Brain microvascular endothelial cell (primary cell): ENCODE results near the gene MERTK.
A peak's percentile ranks its signal among the peaks of the same experiment; 100 is the strongest.

Source experiments
- DNase-seq: peaks from one replicate; pipeline ENCODE4 v3.0.0-alpha.2; 2020
- H3K27ac ChIP-seq: fragments of 250-450 bp; sonication (Bioruptor Pico); 2 replicates; pipeline ENCODE4 v1.5.1; 2020; ENCODE audit warnings: mild to moderate bottlenecking, moderate library complexity
- H3K27me3 ChIP-seq: fragments of 250-450 bp; sonication (Bioruptor Pico); replicated peaks from 2 replicates; pipeline ENCODE4 v1.5.1; 2020; ENCODE audit warnings: mild to moderate bottlenecking
- H3K36me3 ChIP-seq: fragments of 250-450 bp; sonication (Bioruptor Pico); replicated peaks from 2 replicates; pipeline ENCODE4 v1.5.1; 2020; ENCODE audit warnings: mild to moderate bottlenecking
- H3K4me3 ChIP-seq: 2 replicates; pipeline ENCODE4 v1.5.1; 2011; ENCODE audit warnings: low read depth, mild to moderate bottlenecking, control low read depth, low read length, moderate library complexity
- in situ Hi-C: cut with HindIII; loops from 2 replicates; pipeline ENCODE4 v1.10.0; 2017; ENCODE audit warnings: low sequenced_read_pairs, low pct_ligation_motif_present
- TF ChIP-seq, protein P1 (sequence below): IDR thresholded peaks from 2 replicates; pipeline ENCODE4 v1.5.1; 2011; ENCODE audit warnings: low read depth, mild to moderate bottlenecking, moderate library complexity, low read length, control low read depth, inconsistent platforms; ENCODE audit errors: missing control alignments

MERTK gene

DNA sequence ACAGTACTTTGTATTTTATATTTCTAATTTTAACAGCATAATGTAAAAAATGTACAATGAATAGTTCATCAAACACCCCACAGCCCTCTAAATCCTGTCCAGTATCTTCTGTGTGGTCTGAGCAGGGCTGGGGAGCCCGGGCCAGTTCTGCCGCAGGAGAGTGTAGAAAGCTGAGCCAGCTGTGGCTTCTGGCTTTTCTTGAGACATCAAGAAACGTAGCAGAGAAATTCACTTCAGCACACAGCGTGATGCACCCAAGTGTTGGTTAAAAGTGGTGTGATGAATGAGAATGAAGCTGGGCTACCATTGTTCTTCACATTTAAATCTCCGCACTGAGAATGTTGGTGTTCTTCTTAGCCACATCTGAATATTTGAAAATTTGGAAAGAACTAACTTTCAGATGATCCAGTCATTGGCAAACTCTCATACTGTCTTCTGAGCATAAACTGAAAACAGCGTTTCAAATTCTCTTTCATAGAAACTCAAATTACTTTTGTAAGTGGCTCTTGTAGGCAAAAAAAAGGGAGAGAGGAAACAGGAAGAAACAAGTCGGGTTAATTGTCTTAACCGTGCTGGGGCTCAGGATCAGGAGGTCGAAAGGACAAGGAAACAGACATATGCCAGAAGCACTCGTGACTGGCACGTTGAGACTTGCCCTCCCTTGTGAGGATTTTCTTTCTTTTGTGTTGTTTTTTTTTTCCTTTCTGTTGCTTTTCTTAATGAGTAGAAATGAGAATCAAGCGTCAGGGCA lies 133.2 kb downstream of the MERTK start:
- in situ Hi-C loops, result loop anchor here (25.0 kb wide), 1 partner anchor 144 kb away; the partner anchor contains the start of genes ANAPC1 and MERTK
- H3K27ac ChIP-seq, result no peak overlapping the region
- TF ChIP-seq, protein P1, sequence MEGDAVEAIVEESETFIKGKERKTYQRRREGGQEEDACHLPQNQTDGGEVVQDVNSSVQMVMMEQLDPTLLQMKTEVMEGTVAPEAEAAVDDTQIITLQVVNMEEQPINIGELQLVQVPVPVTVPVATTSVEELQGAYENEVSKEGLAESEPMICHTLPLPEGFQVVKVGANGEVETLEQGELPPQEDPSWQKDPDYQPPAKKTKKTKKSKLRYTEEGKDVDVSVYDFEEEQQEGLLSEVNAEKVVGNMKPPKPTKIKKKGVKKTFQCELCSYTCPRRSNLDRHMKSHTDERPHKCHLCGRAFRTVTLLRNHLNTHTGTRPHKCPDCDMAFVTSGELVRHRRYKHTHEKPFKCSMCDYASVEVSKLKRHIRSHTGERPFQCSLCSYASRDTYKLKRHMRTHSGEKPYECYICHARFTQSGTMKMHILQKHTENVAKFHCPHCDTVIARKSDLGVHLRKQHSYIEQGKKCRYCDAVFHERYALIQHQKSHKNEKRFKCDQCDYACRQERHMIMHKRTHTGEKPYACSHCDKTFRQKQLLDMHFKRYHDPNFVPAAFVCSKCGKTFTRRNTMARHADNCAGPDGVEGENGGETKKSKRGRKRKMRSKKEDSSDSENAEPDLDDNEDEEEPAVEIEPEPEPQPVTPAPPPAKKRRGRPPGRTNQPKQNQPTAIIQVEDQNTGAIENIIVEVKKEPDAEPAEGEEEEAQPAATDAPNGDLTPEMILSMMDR, result no peak

DNA sequence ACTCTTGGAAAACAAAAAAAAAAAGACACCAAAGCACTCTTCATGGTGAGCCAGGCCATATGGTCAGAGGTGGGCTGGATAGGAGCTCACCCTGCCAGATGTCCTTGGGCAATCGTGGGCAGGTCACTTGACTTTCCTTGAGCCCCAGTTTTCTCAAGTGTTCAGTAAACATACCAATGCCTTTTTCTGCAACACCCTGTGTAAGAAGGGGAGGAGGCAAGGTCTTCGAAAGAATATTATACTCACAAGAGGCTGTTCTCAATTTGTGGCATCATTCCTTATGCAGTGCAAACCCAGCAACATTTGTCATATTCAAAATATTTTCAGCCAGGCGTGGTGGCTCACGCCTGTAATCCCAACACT lies 133.8 kb downstream of the MERTK start:
- Histone ChIP-seq H3K27me3 (no peaks in the 10 kb centered on the region), H3K36me3 (no peaks in the 10 kb centered on the region), H3K27ac (no peak overlapping the region), H3K4me3 (no peak overlapping the region)
- DNase-seq, result no peak
- in situ Hi-C loops, result loop anchor here (25.0 kb wide), 1 partner anchor 145 kb away; the partner anchor contains the start of genes ANAPC1 and MERTK
- TF ChIP-seq, protein P1, result no peak

More for the DNA sequence above, 133.2 kb downstream of the MERTK start:
- no peaks in the 10 kb centered on the region for H3K27me3 ChIP-seq
- H3K4me3 ChIP-seq, result no peak overlapping the region
- DNase-seq, result no peak
- no peaks in the 10 kb centered on the region for H3K36me3 ChIP-seq

DNA sequence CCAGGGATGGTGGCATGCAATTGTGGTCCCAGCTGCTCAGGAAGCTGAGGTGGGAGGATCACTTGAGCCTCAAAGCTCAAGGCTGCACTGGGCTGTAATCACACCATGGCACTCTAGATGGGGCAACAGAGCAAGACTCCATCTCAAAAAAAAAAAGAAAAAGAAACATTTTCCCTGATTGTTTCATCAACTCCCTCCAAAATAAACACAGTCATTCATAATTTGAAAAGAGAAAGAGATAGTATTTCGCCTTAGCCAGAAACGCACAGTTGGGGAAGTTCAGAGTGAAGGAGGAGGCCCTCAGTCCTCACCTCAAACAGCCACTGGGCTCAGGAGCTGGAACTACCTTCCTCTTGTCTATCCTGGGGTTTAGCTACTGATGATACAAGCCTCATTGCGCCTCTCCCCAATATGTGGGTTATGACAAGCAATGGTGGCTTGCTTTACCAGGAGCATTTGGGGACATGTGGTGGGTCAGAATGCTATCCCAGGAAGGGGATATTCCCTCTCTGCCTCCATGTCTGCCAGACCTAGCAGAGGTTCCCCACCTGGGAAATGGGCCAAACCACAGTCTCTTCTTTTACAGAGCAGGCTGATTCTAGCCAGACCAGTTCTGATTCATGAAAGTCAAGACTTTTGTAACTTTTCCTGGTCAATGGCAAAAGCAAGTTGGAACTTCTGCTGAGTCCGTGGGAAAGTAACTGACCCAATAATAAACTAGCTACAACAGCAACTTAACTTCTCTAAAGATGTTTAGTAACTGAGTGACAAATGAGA lies 134.5 kb downstream of the MERTK start:
- no peak overlapping the region for H3K27ac ChIP-seq
- TF ChIP-seq, protein P1, result peak; percentile 48

DNA sequence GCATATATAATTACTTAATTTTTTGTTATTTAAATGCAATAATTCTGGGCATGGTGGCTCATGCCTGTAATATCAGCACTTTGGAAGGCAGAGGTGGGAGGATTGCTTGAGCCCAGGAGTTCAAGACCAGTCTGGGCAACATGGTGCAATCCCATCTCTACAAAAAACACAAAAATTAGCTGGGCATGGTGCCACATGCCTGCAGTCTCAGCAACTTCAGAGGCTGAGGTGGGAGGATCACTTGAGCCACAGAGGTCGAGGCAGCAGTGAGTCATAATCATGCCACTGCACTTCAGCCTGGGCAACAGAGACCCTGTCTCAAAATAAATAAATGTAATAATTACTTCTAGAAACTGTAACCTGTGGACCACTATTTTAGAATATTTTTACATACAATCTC lies 135.2 kb downstream of the MERTK start:
- in situ Hi-C loops, result loop anchor here (25.0 kb wide), 1 partner anchor 146 kb away; the partner anchor contains the start of genes ANAPC1 and MERTK
- DNase-seq, result peak; percentile 27
- Histone ChIP-seq H3K27me3 (no peaks in the 10 kb centered on the region), H3K36me3 (no peaks in the 10 kb centered on the region), H3K4me3 (no peak overlapping the region), H3K27ac (no peak overlapping the region)
- TF ChIP-seq, protein P1, result no peak

More for the DNA sequence above, 134.5 kb downstream of the MERTK start:
- DNase-seq, result peak; percentile 73
- H3K27me3 ChIP-seq, result no peaks in the 10 kb centered on the region
- H3K4me3 ChIP-seq, result no peak overlapping the region
- in situ Hi-C loops, result loop anchor here (25.0 kb wide), 1 partner anchor 146 kb away; the partner anchor contains the start of genes ANAPC1 and MERTK
- H3K36me3 ChIP-seq, result no peaks in the 10 kb centered on the region

DNA sequence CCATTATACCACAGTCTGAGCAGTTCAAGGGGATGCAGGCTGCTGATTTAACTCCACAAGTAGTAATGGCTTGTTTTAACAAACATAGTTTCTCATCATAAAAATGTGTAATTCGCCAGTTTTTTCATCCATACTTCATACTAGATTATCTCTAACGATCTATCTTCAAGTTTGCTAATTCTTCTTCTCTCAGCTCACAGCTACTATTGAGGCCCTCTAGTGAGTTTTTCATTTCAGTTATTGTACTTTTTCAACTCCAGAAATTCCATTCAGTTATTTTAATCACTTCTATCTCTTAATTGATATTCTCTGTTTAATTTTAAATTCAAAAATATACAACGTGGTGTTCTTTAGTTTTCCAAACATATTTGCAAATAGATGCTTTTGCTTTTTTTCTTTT lies 136.5 kb downstream of the MERTK start:
- TF ChIP-seq, protein P1, result no peak
- Histone ChIP-seq H3K27ac (no peak overlapping the region), H3K4me3 (no peak overlapping the region), H3K27me3 (no peaks in the 10 kb centered on the region), H3K36me3 (no peaks in the 10 kb centered on the region)
- DNase-seq, result no peak
- in situ Hi-C loops, result loop anchor here (25.0 kb wide), 1 partner anchor 148 kb away; the partner anchor contains the start of genes ANAPC1 and MERTK
